ENCODE data around the gene ARHGAP10.

ARHGAP10 gene

DNA sequence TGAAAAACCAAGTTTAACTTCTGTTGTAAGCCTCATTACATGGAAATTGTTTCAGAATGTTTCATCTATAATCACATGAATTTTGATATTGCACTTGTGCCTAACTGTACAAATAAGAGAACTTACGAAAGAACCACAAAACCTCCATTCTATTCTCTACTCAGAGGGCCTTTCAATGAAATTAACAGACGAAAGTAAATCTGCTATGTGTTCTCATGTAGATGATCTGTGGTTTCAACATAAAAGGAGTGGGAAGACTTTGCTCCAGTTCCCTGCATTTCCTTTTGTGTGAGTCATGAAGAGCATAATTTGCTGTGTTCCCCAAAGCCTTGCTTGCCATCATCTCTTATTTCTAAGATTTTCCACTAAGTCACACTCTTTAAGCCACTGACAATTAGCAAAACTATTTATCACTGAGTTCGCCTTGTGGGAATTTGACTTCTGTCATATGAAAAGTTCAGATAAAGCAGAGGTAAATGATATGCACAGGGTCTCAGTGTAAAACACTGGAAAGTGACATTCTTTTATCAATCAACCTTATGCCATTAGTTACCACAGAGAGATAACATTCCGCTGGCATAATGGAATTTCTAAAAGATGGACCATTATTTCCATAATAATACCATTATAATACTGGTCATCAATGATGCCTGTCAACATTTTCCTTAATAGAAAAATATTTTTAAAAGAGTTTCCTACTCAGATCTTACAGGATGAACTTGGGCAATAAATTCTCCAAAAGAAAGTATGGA lies 380.5 kb downstream of the ARHGAP10 start:
- DNase-seq = peak; percentile 5

GRCh38 chr4:148114436-148114835 lies 382.5 kb downstream of the ARHGAP10 start:
- no peak for DNase-seq

- DNase-seq = peak; percentile 16
Observed at GRCh38 chr4:148116264-148116663, 384.4 kb downstream of the ARHGAP10 start.

GRCh38 chr4:148116969-148117368 lies 385.1 kb downstream of the ARHGAP10 start:
- no peak for DNase-seq

DNA sequence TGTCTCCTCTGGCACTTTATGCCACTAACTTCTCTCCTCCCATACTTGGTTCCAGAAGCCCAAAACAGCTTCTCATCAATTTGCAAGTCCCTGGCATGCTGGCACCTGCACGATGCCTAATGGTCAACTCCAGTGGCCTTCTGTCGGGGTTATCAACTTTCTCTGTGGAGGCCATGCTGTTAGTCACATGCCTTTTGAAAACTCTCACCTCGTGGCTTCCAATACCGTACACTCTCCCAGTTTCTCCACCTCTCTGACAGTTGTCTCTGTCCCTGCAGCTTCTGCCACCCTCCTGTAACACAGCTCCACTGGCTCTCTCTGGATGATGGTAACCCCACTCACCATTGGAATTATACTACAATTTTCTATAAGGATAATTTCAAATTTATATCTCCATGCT lies 386.3 kb downstream of the ARHGAP10 start:
- DNase-seq = no peak

- DNase-seq = no peak
Observed at GRCh38 chr4:148118633-148119032, 386.7 kb downstream of the ARHGAP10 start.

DNA sequence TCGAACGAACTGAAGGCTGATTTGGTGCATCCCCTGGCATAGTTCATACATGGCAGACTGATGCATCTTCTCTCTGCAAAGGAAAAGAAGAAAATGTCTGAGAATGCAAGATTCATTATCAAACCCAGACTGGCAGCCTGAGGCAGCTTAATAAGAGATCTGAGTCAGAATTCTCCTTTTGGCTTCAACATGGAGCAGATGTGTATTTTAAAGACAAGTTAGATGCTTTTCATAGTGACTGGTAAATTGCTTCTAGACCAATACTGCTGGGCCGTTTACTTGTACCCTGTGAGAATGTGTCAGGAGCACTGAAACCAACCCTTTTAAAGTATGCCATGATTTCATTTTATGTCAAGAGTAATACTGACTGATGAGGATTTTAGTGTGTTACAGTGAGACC lies 388.3 kb downstream of the ARHGAP10 start:
- no peak for DNase-seq

All from hematopoietic multipotent progenitor cell treated with erythropoietin and hydrocortisone succinate and interleukin-3 and kit ligand, for 8 days (in vitro differentiated cells).